ENCODE results near the gene LRP1-AS. TPM values are rescaled to one million over a fixed set of nuclear protein-coding genes. Genes with fewer than 3 reads are reported as not detected.

LRP1-AS gene
- total RNA-seq, 1 donor from 2014 or later = not detected

DNA sequence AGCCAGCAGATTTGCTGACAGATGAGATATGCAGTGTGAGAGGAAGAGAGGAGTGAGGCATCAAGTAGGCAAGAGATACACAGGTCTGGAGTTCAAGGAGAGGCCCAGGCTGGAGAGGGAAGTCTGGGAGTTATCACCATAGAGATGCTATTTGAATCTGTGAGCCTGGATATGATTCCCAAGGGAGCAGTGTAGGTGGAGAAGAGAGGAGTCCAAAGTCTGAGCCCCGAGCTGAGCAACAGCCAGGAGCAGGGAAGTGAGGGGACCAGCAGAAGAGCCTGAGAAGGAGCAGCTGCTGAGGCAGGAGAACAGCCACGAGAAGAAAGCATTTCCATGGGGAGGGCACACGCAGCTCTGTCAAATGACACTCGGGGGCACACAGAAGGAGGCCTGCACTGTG lies 49.0 kb upstream of the LRP1-AS start:
- peak overlapping the region; percentile 63 for H3K27ac Mint-ChIP-seq (ENCODE audit: unreplicated experiment)
- no peak overlapping the region for H3K4me3 ChIP-seq (ENCODE audit: insufficient read depth, low read depth, low read length)
- H3K27me3 ChIP-seq (ENCODE audit: insufficient read depth, low read length) = no peaks in the 10 kb centered on the region
- H3K9ac ChIP-seq (ENCODE audit: low read length) = no peak overlapping the region
- peaks cover 27% of the 10 kb centered on the region for H3K36me3 Mint-ChIP-seq (ENCODE audit: low read depth, unreplicated experiment)
- no peaks in the 10 kb centered on the region for H3K4me1 Mint-ChIP-seq (ENCODE audit: low read depth, unreplicated experiment)
- H3K79me2 ChIP-seq (ENCODE audit: insufficient read depth, low read length) = no peaks in the 10 kb centered on the region
- H3K9me3 Mint-ChIP-seq (ENCODE audit: unreplicated experiment) = no peaks in the 10 kb centered on the region
- no peak overlapping the region for H2AFZ ChIP-seq (ENCODE audit: low read depth, low read length)
- H3K9me3 ChIP-seq (ENCODE audit: insufficient read depth, low read depth, low read length) = no peaks in the 10 kb centered on the region
- no peak overlapping the region for H3K4me2 ChIP-seq (ENCODE audit: low read length)
- no peaks in the 10 kb centered on the region for H3K4me1 ChIP-seq (ENCODE audit: insufficient read depth, low read length)
- TF ChIP-seq, protein P1, sequence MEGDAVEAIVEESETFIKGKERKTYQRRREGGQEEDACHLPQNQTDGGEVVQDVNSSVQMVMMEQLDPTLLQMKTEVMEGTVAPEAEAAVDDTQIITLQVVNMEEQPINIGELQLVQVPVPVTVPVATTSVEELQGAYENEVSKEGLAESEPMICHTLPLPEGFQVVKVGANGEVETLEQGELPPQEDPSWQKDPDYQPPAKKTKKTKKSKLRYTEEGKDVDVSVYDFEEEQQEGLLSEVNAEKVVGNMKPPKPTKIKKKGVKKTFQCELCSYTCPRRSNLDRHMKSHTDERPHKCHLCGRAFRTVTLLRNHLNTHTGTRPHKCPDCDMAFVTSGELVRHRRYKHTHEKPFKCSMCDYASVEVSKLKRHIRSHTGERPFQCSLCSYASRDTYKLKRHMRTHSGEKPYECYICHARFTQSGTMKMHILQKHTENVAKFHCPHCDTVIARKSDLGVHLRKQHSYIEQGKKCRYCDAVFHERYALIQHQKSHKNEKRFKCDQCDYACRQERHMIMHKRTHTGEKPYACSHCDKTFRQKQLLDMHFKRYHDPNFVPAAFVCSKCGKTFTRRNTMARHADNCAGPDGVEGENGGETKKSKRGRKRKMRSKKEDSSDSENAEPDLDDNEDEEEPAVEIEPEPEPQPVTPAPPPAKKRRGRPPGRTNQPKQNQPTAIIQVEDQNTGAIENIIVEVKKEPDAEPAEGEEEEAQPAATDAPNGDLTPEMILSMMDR (IDR thresholded peaks at IDR 0.05; ENCODE audit: insufficient read depth, low read depth, low read length) = no peak
- TF ChIP-seq EZH2 (IDR thresholded peaks at IDR 0.05; ENCODE audit: insufficient read depth, low read length) = no peak
- FAIRE-seq (no peak), DNase-seq (ENCODE audit: low read depth) (no peak)
- peaks cover 31% of the 10 kb centered on the region for H3K36me3 ChIP-seq (ENCODE audit: insufficient read depth, low read length)
- no peaks in the 10 kb centered on the region for H3K27me3 Mint-ChIP-seq (ENCODE audit: low read depth, unreplicated experiment)
- H3K27ac ChIP-seq (ENCODE audit: low read depth, low read length) = no peak overlapping the region
- H4K20me1 ChIP-seq (ENCODE audit: insufficient read depth, low read length) = peaks cover 64% of the 10 kb centered on the region
- H3K4me3 Mint-ChIP-seq (ENCODE audit: unreplicated experiment) = no peak overlapping the region

DNA sequence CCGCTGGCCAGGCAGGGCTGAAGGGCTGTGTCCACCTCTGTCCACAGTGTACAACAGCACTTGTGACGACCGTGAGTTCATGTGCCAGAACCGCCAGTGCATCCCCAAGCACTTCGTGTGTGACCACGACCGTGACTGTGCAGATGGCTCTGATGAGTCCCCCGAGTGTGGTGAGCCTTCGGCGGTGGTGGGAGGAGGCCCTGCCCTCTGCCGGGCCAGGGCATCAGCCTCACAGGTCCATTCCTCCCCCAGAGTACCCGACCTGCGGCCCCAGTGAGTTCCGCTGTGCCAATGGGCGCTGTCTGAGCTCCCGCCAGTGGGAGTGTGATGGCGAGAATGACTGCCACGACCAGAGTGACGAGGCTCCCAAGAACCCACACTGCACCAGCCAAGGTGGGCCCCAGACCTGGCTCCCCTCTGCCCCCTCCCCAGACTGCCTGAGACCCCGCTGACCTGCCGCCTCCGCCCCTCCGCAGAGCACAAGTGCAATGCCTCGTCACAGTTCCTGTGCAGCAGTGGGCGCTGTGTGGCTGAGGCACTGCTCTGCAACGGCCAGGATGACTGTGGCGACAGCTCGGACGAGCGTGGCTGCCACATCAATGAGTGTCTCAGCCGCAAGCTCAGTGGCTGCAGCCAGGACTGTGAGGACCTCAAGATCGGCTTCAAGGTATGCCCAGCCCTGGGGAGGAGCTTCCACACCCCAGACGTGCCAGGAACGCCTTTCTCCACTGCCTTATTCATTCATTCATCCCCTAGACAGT lies 48.4 kb upstream of the LRP1-AS start:
- Histone ChIP-seq H4K20me1 (ENCODE audit: insufficient read depth, low read length) (peaks cover 63% of the 10 kb centered on the region), H3K4me2 (ENCODE audit: low read length) (no peak overlapping the region), H3K27me3 (ENCODE audit: insufficient read depth, low read length) (no peaks in the 10 kb centered on the region), H3K4me3 (ENCODE audit: insufficient read depth, low read depth, low read length) (no peak overlapping the region), H3K4me1 (ENCODE audit: insufficient read depth, low read length) (no peaks in the 10 kb centered on the region), H3K9me3 (ENCODE audit: insufficient read depth, low read depth, low read length) (no peaks in the 10 kb centered on the region), H3K36me3 (ENCODE audit: insufficient read depth, low read length) (peaks cover 28% of the 10 kb centered on the region), H3K9ac (ENCODE audit: low read length) (no peak overlapping the region), H2AFZ (ENCODE audit: low read depth, low read length) (no peak overlapping the region), H3K27ac (ENCODE audit: low read depth, low read length) (no peak overlapping the region), H3K79me2 (ENCODE audit: insufficient read depth, low read length) (no peaks in the 10 kb centered on the region)
- Mint-ChIP-seq H3K4me1 (ENCODE audit: low read depth, unreplicated experiment) (no peaks in the 10 kb centered on the region), H3K27ac (ENCODE audit: unreplicated experiment) (peak overlapping the region; percentile 63), H3K36me3 (ENCODE audit: low read depth, unreplicated experiment) (peaks cover 24% of the 10 kb centered on the region), H3K9me3 (ENCODE audit: unreplicated experiment) (no peaks in the 10 kb centered on the region), H3K4me3 (ENCODE audit: unreplicated experiment) (no peak overlapping the region), H3K27me3 (ENCODE audit: low read depth, unreplicated experiment) (no peaks in the 10 kb centered on the region)
- TF ChIP-seq, protein P1 (IDR thresholded peaks at IDR 0.05; ENCODE audit: insufficient read depth, low read depth, low read length) = no peak
- no peak for TF ChIP-seq EZH2 (IDR thresholded peaks at IDR 0.05; ENCODE audit: insufficient read depth, low read length)
- DNase-seq (ENCODE audit: low read depth) (no peak), FAIRE-seq (no peak)

DNA sequence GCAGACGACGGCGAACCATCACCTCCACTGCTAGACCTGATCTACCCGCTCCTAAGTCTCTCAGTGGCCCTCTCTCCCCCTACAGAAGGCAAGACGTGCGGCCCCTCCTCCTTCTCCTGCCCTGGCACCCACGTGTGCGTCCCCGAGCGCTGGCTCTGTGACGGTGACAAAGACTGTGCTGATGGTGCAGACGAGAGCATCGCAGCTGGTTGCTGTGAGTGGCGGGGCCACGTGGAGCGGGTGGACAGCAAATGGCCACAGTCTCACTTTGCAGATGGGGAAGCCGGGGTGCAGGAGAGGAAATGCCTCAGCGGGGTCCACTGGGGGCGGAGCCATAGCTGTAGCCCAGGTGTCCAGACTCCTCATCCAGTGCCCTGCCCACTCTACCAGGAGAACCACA lies 47.8 kb upstream of the LRP1-AS start:
- peaks cover 24% of the 10 kb centered on the region for H3K36me3 Mint-ChIP-seq (ENCODE audit: low read depth, unreplicated experiment)
- no peak overlapping the region for H3K27ac ChIP-seq (ENCODE audit: low read depth, low read length)
- FAIRE-seq = no peak

More for the DNA sequence above, 47.8 kb upstream of the LRP1-AS start:
- DNase-seq (ENCODE audit: low read depth) = no peak
- Histone ChIP-seq H2AFZ (ENCODE audit: low read depth, low read length) (no peak overlapping the region), H3K36me3 (ENCODE audit: insufficient read depth, low read length) (peaks cover 30% of the 10 kb centered on the region), H3K27me3 (ENCODE audit: insufficient read depth, low read length) (no peaks in the 10 kb centered on the region), H3K79me2 (ENCODE audit: insufficient read depth, low read length) (no peaks in the 10 kb centered on the region), H3K4me1 (ENCODE audit: insufficient read depth, low read length) (no peaks in the 10 kb centered on the region), H3K9ac (ENCODE audit: low read length) (no peak overlapping the region), H3K4me3 (ENCODE audit: insufficient read depth, low read depth, low read length) (no peak overlapping the region), H3K9me3 (ENCODE audit: insufficient read depth, low read depth, low read length) (no peaks in the 10 kb centered on the region), H3K4me2 (ENCODE audit: low read length) (no peak overlapping the region), H4K20me1 (ENCODE audit: insufficient read depth, low read length) (peaks cover 68% of the 10 kb centered on the region)
- Mint-ChIP-seq H3K27ac (ENCODE audit: unreplicated experiment) (no peak overlapping the region), H3K4me3 (ENCODE audit: unreplicated experiment) (no peak overlapping the region), H3K4me1 (ENCODE audit: low read depth, unreplicated experiment) (no peaks in the 10 kb centered on the region), H3K27me3 (ENCODE audit: low read depth, unreplicated experiment) (no peaks in the 10 kb centered on the region), H3K9me3 (ENCODE audit: unreplicated experiment) (no peaks in the 10 kb centered on the region)
- TF ChIP-seq EZH2 (IDR thresholded peaks at IDR 0.05; ENCODE audit: insufficient read depth, low read length) = no peak
- TF ChIP-seq, protein P1 (IDR thresholded peaks at IDR 0.05; ENCODE audit: insufficient read depth, low read depth, low read length) = no peak
